ENCODE data around the gene BBX.
A peak's percentile ranks its signal among the peaks of the same experiment; 100 is the strongest.

The BBX gene

DNA sequence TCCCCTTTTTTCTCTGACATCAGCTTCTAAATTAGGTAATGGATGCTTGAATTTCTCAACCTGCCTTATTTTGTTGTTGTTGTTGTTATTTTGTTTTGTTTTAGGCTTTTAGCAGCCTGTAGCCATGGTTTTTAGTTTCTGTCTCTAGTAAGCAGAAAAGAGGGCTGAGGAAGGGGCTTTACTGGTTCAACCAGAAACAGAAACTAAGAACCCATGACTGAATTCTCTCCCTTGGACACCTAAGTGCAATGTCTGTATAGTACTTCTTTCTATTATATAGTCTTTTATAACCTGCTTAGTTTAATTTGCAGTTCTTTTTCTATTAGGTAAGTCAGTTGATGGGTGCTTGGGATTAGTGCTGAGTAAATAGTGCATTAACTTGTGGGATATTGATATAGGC is 129.0 kb downstream of the BBX start:
- H3K9ac ChIP-seq (ENCODE audit: low read depth, low read length), result no peak overlapping the region

DNA sequence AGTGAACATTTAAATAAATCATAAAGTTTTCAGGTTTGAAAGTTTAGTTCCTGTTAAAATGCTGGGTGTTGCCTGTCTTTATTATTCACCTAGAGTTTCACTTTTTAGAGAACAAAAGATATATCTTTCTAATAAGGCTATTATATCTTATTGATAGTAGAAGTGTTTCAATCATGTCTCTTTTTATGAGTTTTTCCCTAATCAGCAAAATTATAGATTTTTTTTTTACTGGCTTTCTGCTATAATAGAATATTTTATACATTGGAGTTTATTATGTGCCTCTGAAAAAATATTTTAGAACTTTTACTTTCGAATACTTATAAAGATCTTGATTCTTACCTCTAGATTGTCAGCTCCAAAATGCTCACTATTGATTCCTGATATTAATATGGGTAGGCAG is 131.5 kb downstream of the BBX start:
- H3K4me1 ChIP-seq (ENCODE audit: control insufficient read depth, insufficient read depth, low read length), result no peaks in the 10 kb centered on the region; the same call in 1 of the 2 replicates
- no peak overlapping the region for H3K27ac ChIP-seq (ENCODE audit: low read depth, low read length)
- no peaks in the 10 kb centered on the region; the same call in 1 of the 2 replicates for H3K36me3 ChIP-seq (ENCODE audit: control insufficient read depth, insufficient read depth, low read length)
- no peak overlapping the region for H3K4me3 ChIP-seq (ENCODE audit: low read depth, low read length)
- H3K27me3 ChIP-seq (ENCODE audit: control insufficient read depth, insufficient read depth, low read length), result no peaks in the 10 kb centered on the region
- no peak overlapping the region for H3K9ac ChIP-seq (ENCODE audit: low read depth, low read length)
- peaks cover 4% of the 10 kb centered on the region; the same call in 1 of the 2 replicates for H3K9me3 ChIP-seq (ENCODE audit: control insufficient read depth, insufficient read depth, low read length)

More for the DNA sequence above, 129.0 kb downstream of the BBX start:
- no peaks in the 10 kb centered on the region; the same call in 1 of the 2 replicates for H3K4me1 ChIP-seq (ENCODE audit: control insufficient read depth, insufficient read depth, low read length)
- peaks cover 4% of the 10 kb centered on the region; the same call in 1 of the 2 replicates for H3K9me3 ChIP-seq (ENCODE audit: control insufficient read depth, insufficient read depth, low read length)
- no peak overlapping the region for H3K4me3 ChIP-seq (ENCODE audit: low read depth, low read length)
- no peak overlapping the region for H3K27ac ChIP-seq (ENCODE audit: low read depth, low read length)
- no peaks in the 10 kb centered on the region; the same call in 1 of the 2 replicates for H3K36me3 ChIP-seq (ENCODE audit: control insufficient read depth, insufficient read depth, low read length)
- H3K27me3 ChIP-seq (ENCODE audit: control insufficient read depth, insufficient read depth, low read length), result no peaks in the 10 kb centered on the region

DNA sequence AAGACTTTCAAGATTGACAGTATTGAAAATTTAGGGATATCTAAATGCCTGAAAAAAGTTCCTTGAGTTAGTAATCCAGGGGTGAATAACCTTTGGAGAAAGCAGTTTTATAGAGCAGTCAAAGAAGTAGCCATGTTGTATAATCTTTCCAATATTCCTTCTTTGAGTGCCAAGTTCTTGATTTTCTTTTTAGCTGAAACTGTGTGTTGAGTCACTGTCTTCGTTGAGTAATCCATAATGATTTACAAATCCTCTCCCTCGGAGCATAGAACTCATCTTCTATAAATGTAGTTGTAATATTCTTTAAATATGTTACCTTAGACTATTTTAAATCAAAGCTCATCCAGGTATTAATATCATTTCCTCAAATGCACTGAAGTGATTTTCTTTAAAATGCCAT is 135.2 kb downstream of the BBX start:
- no peaks in the 10 kb centered on the region for H3K36me3 ChIP-seq (ENCODE audit: control insufficient read depth, insufficient read depth, low read length)
- no peaks in the 10 kb centered on the region for H3K9me3 ChIP-seq (ENCODE audit: control insufficient read depth, insufficient read depth, low read length)
- H3K9ac ChIP-seq (ENCODE audit: low read depth, low read length), result no peak overlapping the region
- peaks cover 19% of the 10 kb centered on the region for H3K4me1 ChIP-seq (ENCODE audit: control insufficient read depth, insufficient read depth, low read length)
- H3K27ac ChIP-seq (ENCODE audit: low read depth, low read length), result no peak overlapping the region
- H3K27me3 ChIP-seq (ENCODE audit: control insufficient read depth, insufficient read depth, low read length), result no peaks in the 10 kb centered on the region
- H3K4me3 ChIP-seq (ENCODE audit: low read depth, low read length), result no peak overlapping the region

DNA sequence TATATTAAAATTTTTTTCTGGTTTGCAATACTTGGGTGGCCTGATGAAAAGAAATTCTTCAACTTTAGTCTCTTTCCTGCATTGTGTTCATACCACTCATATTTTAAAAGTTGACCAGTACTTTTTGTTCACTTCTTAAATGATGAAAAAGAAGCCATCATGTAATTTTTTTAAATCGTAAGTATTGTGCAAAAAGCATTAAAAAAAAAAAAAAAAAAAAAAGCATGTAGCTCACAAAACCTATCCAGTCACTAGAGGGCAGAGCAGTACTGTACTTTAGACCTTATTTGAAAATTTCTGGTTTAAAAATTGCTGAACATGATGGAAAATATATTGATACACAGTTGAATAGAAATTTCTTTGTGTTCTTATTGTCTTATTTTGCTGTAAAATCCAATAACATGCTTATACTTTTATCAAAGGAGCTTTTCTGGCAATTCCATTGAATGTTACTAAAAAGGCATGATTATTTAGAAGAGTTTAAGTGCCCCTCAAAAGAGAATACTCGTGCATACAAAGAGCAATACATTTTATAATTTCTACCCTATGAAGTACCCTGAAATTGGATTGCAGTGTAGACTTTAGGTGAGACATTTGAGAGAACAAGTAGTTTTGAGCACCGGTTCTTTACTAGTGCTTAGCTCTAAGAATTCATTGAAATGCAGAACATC is 137.7 kb downstream of the BBX start:
- peaks cover 32% of the 10 kb centered on the region for H3K4me1 ChIP-seq (ENCODE audit: control insufficient read depth, insufficient read depth, low read length)
- H3K4me3 ChIP-seq (ENCODE audit: low read depth, low read length), result no peak overlapping the region
- no peaks in the 10 kb centered on the region for H3K36me3 ChIP-seq (ENCODE audit: control insufficient read depth, insufficient read depth, low read length)
- no peak overlapping the region for H3K27ac ChIP-seq (ENCODE audit: low read depth, low read length)
- no peak overlapping the region for H3K9ac ChIP-seq (ENCODE audit: low read depth, low read length)
- H3K27me3 ChIP-seq (ENCODE audit: control insufficient read depth, insufficient read depth, low read length), result no peaks in the 10 kb centered on the region
- no peaks in the 10 kb centered on the region for H3K9me3 ChIP-seq (ENCODE audit: control insufficient read depth, insufficient read depth, low read length)

DNA sequence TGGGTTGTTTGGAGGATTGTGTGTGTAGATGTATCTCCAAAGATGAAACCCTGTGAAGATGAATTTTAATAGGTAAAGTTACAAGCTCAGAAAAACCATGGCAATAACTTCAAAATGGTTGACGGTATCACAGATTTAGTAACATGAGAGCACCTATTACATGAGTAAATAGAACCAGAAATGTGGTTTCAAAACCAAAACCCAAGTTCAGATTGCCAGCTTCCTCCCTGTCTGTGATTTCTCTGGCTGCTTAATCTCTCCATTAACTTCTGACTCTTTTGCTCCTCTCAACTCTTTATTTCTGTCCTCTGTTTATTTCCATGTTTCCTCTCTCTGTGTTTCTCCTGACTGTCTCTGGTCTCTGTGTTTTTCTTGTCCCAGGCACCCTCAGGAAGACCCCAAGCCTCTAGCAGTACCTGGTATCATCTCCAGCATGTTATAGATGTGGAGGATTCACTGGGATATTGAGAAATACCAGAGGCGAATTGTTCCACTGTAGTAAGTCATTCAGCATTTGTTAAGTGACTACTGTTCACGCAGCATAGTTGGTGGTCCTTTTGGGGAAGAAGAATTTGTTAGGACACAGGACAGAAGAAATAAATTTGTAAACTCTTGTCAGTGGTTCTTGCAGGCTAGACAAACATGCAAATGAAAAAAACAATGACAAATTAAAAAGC is 138.8 kb downstream of the BBX start:
- Histone ChIP-seq H3K4me3 (ENCODE audit: low read depth, low read length) (no peak overlapping the region), H3K4me1 (ENCODE audit: control insufficient read depth, insufficient read depth, low read length) (peaks cover 37% of the 10 kb centered on the region), H3K27me3 (ENCODE audit: control insufficient read depth, insufficient read depth, low read length) (no peaks in the 10 kb centered on the region), H3K9ac (ENCODE audit: low read depth, low read length) (no peak overlapping the region), H3K9me3 (ENCODE audit: control insufficient read depth, insufficient read depth, low read length) (no peaks in the 10 kb centered on the region), H3K36me3 (ENCODE audit: control insufficient read depth, insufficient read depth, low read length) (no peaks in the 10 kb centered on the region), H3K27ac (ENCODE audit: low read depth, low read length) (peak overlapping the region; percentile 42)

DNA sequence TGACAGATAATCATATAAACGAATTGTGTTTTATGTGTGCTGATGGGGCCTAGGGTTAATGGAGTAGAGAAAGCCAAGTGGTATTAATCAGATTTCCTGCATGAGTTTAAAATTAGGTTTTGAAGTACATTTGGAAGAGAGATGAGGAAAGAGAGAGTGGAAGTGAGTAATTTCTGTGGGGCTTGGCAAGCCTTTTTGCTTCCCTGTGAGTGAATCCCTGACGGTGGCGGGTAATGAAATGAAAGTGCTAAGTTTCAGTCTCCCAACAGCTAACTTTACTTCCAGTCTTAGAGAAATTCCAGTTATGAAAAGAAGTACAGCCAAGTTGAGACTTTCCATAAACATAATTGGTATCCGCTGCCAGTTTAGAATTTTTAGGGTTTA is 139.4 kb downstream of the BBX start:
- no peak overlapping the region for H3K4me3 ChIP-seq (ENCODE audit: low read depth, low read length)
- peak overlapping the region; percentile 42 for H3K27ac ChIP-seq (ENCODE audit: low read depth, low read length)

DNA sequence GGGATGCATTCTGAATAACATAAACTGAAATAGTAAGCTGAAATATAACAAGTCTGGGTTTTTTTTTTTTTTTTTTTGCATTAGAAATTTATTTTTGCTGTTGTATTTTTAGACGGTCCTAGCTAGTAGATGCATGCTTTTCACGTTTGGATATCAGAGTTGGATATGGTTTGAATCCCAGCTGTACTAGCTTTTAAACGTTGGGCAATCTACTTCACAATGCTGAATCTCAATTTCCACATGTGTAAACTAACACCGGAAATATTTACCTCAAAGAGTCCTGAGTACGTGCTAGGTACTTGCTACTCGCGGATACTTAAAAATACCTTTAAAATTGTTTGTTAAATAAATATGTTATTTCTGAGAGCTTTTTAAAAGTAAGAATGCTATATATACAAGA is 139.8 kb downstream of the BBX start:
- H3K9ac ChIP-seq (ENCODE audit: low read depth, low read length), result no peak overlapping the region
- H3K36me3 ChIP-seq (ENCODE audit: control insufficient read depth, insufficient read depth, low read length), result no peaks in the 10 kb centered on the region
- H3K27ac ChIP-seq (ENCODE audit: low read depth, low read length), result no peak overlapping the region
- no peak overlapping the region for H3K4me3 ChIP-seq (ENCODE audit: low read depth, low read length)
- no peaks in the 10 kb centered on the region for H3K27me3 ChIP-seq (ENCODE audit: control insufficient read depth, insufficient read depth, low read length)
- H3K4me1 ChIP-seq (ENCODE audit: control insufficient read depth, insufficient read depth, low read length), result peaks cover 37% of the 10 kb centered on the region
- H3K9me3 ChIP-seq (ENCODE audit: control insufficient read depth, insufficient read depth, low read length), result no peaks in the 10 kb centered on the region

More for the DNA sequence above, 139.4 kb downstream of the BBX start:
- H3K36me3 ChIP-seq (ENCODE audit: control insufficient read depth, insufficient read depth, low read length), result no peaks in the 10 kb centered on the region
- H3K9me3 ChIP-seq (ENCODE audit: control insufficient read depth, insufficient read depth, low read length), result no peaks in the 10 kb centered on the region
- H3K9ac ChIP-seq (ENCODE audit: low read depth, low read length), result no peak overlapping the region
- H3K27me3 ChIP-seq (ENCODE audit: control insufficient read depth, insufficient read depth, low read length), result no peaks in the 10 kb centered on the region
- peaks cover 37% of the 10 kb centered on the region for H3K4me1 ChIP-seq (ENCODE audit: control insufficient read depth, insufficient read depth, low read length)

DNA sequence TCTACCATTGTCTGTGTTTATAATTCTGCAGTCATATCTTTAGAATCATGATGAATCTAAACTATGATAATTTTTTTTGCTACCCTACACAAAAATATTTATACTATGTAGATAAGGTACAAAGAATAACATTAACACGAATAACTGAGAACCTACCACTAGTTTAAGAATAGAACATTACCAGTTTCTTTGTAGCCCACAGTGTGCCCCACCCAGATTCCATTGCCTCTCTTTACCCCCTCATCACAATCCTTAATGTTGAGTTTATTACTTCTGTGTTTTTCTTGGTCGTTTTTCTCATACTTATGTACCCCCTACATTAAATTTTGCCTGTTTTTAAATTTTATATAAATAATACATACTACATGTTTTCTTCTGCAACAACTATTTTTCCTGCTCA is 140.5 kb downstream of the BBX start:
- no peaks in the 10 kb centered on the region for H3K27me3 ChIP-seq (ENCODE audit: control insufficient read depth, insufficient read depth, low read length)
- no peak overlapping the region for H3K4me3 ChIP-seq (ENCODE audit: low read depth, low read length)
- no peaks in the 10 kb centered on the region for H3K36me3 ChIP-seq (ENCODE audit: control insufficient read depth, insufficient read depth, low read length)
- H3K4me1 ChIP-seq (ENCODE audit: control insufficient read depth, insufficient read depth, low read length), result peaks cover 41% of the 10 kb centered on the region
- H3K27ac ChIP-seq (ENCODE audit: low read depth, low read length), result no peak overlapping the region
- H3K9ac ChIP-seq (ENCODE audit: low read depth, low read length), result no peak overlapping the region
- H3K9me3 ChIP-seq (ENCODE audit: control insufficient read depth, insufficient read depth, low read length), result no peaks in the 10 kb centered on the region

DNA sequence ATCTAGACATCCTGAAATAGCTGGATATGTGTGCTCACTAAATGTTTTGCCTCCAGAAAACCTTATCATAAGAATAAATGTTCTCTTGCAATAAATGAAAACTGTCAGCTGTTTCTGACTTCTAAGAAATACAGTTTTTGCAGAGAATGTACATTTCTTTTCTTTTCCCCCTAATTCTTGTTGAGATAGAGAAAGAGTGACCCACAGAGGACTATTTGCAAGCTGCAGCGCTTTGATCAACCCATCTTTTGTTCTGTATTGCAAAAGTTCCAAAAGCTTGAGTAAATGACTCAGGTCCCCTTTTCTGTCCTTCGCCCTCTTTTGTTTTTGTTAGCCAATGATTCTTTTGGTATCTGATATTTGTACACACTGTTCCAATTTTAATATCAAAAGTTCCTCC is 141.9 kb downstream of the BBX start:
- H3K27ac ChIP-seq (ENCODE audit: low read depth, low read length), result no peak overlapping the region
- no peaks in the 10 kb centered on the region for H3K9me3 ChIP-seq (ENCODE audit: control insufficient read depth, insufficient read depth, low read length)
- H3K36me3 ChIP-seq (ENCODE audit: control insufficient read depth, insufficient read depth, low read length), result no peaks in the 10 kb centered on the region
- no peaks in the 10 kb centered on the region for H3K27me3 ChIP-seq (ENCODE audit: control insufficient read depth, insufficient read depth, low read length)
- peaks cover 47% of the 10 kb centered on the region for H3K4me1 ChIP-seq (ENCODE audit: control insufficient read depth, insufficient read depth, low read length)
- no peak overlapping the region for H3K4me3 ChIP-seq (ENCODE audit: low read depth, low read length)
- H3K9ac ChIP-seq (ENCODE audit: low read depth, low read length), result no peak overlapping the region

DNA sequence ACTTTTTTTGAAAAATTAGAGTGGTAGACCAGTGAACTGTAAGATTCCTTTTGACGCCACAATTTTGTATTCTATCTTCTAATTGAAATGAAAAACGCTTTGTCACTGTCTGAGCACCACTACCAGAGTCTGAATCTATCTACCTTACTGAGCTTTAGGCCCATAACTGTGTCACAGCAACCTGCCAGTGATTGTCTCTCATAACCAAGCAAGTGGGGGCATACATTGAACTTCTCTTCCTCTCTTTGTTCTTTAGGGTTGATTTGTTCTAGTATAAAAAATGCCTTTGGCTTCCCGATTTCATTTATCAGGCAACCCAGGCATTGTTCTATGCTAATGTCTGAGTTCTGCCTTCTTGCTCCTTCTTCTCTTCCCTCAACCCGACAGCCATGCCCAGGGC is 142.6 kb downstream of the BBX start:
- H3K9ac ChIP-seq (ENCODE audit: low read depth, low read length), result no peak overlapping the region
- no peaks in the 10 kb centered on the region for H3K27me3 ChIP-seq (ENCODE audit: control insufficient read depth, insufficient read depth, low read length)
- H3K27ac ChIP-seq (ENCODE audit: low read depth, low read length), result no peak overlapping the region
- peaks cover 47% of the 10 kb centered on the region for H3K4me1 ChIP-seq (ENCODE audit: control insufficient read depth, insufficient read depth, low read length)
- no peaks in the 10 kb centered on the region for H3K36me3 ChIP-seq (ENCODE audit: control insufficient read depth, insufficient read depth, low read length)
- H3K4me3 ChIP-seq (ENCODE audit: low read depth, low read length), result no peak overlapping the region
- H3K9me3 ChIP-seq (ENCODE audit: control insufficient read depth, insufficient read depth, low read length), result no peaks in the 10 kb centered on the region

DNA sequence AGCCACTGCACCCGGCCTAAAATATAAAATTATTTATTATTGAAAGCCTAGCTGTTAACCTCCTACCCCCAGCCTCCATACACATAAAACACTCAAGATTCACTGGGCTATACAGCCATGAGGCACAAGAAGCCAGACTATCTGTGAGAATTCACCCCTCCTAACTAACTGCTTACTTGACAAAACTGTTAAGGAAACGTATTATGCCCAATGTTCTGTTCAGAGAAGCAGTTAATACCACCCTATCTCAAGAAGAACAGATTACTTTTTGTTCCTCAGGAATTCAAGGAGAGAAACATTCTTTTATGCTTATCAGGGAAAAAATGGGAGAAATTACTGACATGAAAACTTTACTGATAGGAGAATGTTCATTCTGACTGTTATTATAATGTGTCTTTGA is 144.1 kb downstream of the BBX start:
- no peaks in the 10 kb centered on the region for H3K36me3 ChIP-seq (ENCODE audit: control insufficient read depth, insufficient read depth, low read length)
- H3K4me1 ChIP-seq (ENCODE audit: control insufficient read depth, insufficient read depth, low read length), result peaks cover 32% of the 10 kb centered on the region
- H3K9ac ChIP-seq (ENCODE audit: low read depth, low read length), result no peak overlapping the region

More for the DNA sequence above, 144.1 kb downstream of the BBX start:
- H3K9me3 ChIP-seq (ENCODE audit: control insufficient read depth, insufficient read depth, low read length), result no peaks in the 10 kb centered on the region
- no peaks in the 10 kb centered on the region for H3K27me3 ChIP-seq (ENCODE audit: control insufficient read depth, insufficient read depth, low read length)
- H3K27ac ChIP-seq (ENCODE audit: low read depth, low read length), result no peak overlapping the region
- H3K4me3 ChIP-seq (ENCODE audit: low read depth, low read length), result no peak overlapping the region

All from HUES48 (cell line).